Activated CD4-positive, CD25-positive, alpha-beta regulatory T cell (primary cell): ENCODE measurements around the gene ERG28.
"Not testable (repeated sequence)": the region's sequence is repeated elsewhere in the genome, so short reads cannot be mapped to it uniquely, and the experiment has no call there.

Source experiments
- DNase-seq, 4 experiments: peaks; one replicate each; lab custom pipeline; 2025; lab: John Stamatoyannopoulos, UW

The ERG28 gene

GRCh38 chr14:75625034-75625433 lies 35.6 kb downstream of the ERG28 start:
- no peak for DNase-seq

GRCh38 chr14:75619548-75619947 lies 41.1 kb downstream of the ERG28 start:
- no peak for DNase-seq

- no peak for DNase-seq
These were observed 45.5 kb downstream of the ERG28 start for GRCh38 chr14:75615200-75615599.

- no peak for DNase-seq
These were observed 46.5 kb downstream of the ERG28 start for GRCh38 chr14:75614179-75614578.

- DNase-seq: no peak
These were observed 48.5 kb downstream of the ERG28 start for GRCh38 chr14:75612157-75612556.

- DNase-seq: no peak
These were observed 49.8 kb downstream of the ERG28 start for GRCh38 chr14:75610834-75611233.

GRCh38 chr14:75609606-75610475 lies 50.8 kb downstream of the ERG28 start:
- no peak for DNase-seq

GRCh38 chr14:75609116-75609515 lies 51.6 kb downstream of the ERG28 start:
- no peak for DNase-seq

GRCh38 chr14:75607842-75608640 lies 52.6 kb downstream of the ERG28 start:
- no peak for DNase-seq

- no peak for DNase-seq
These were observed 53.6 kb downstream of the ERG28 start for GRCh38 chr14:75607044-75607443.

GRCh38 chr14:75605916-75606315 lies 54.8 kb downstream of the ERG28 start:
- DNase-seq: no peak

GRCh38 chr14:75604979-75605851 lies 55.5 kb downstream of the ERG28 start:
- no peak for DNase-seq

- no peak for DNase-seq
These were observed 58.2 kb downstream of the ERG28 start for GRCh38 chr14:75602503-75602902.

GRCh38 chr14:75601061-75601460 lies 59.6 kb downstream of the ERG28 start:
- DNase-seq: not testable (repeated sequence)

- not testable (repeated sequence) for DNase-seq
These were observed 60.6 kb downstream of the ERG28 start for GRCh38 chr14:75600100-75600499.
